Body of pancreas (tissue), 4 donors: Measurements from ENCODE around the gene FAT2.

Source experiments
- POLR2A ChIP-seq, 3 donors: fragments of 450-650 bp; IDR thresholded peaks; one replicate each; pipeline ENCODE4 v1.6.1; 2016; ENCODE audit warnings: antibody characterized with exemption in 3 of 3, mild to moderate bottlenecking in 2 of 3
- TF ChIP-seq, protein P1 (sequence below), 7 experiments: fragments of 450-650 bp in 4 of 7; fragments of 200-600 bp in 3 of 7; sonication (generic) in 3 of 7; IDR thresholded peaks; one replicate each; pipeline ENCODE4 v1.5.1; 2016 to 2019; ENCODE audit warnings: antibody characterized with exemption in 7 of 7

DNA sequence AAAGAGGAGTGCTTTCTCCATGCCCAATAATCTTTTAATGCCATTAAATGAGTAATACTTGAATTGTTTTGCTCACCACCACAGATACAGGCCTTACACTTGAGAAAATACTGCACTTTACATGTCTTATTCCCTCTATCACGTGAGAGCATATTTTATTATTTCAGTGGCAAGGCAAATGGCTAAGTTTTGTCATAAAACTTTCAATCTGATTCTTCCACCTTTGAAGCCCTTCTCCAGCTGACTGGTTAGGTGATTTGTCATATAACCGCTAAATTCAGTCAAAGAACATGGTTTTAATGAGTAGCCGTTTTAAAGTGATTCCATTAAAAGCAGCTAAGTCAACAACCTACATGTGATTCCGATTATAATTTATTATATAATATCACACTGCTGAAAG, 43.8 kb downstream of the FAT2 start:
- TF ChIP-seq, protein P1, sequence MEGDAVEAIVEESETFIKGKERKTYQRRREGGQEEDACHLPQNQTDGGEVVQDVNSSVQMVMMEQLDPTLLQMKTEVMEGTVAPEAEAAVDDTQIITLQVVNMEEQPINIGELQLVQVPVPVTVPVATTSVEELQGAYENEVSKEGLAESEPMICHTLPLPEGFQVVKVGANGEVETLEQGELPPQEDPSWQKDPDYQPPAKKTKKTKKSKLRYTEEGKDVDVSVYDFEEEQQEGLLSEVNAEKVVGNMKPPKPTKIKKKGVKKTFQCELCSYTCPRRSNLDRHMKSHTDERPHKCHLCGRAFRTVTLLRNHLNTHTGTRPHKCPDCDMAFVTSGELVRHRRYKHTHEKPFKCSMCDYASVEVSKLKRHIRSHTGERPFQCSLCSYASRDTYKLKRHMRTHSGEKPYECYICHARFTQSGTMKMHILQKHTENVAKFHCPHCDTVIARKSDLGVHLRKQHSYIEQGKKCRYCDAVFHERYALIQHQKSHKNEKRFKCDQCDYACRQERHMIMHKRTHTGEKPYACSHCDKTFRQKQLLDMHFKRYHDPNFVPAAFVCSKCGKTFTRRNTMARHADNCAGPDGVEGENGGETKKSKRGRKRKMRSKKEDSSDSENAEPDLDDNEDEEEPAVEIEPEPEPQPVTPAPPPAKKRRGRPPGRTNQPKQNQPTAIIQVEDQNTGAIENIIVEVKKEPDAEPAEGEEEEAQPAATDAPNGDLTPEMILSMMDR (IDR thresholded peaks at IDR 0.05): no peak
- no peak for TF ChIP-seq POLR2A (IDR thresholded peaks at IDR 0.05)
